ENCODE measurements around the gene PROP1.
A peak's percentile ranks its signal among the peaks of the same experiment; 100 is the strongest.
"Not testable (repeated sequence)": the region's sequence is repeated elsewhere in the genome, so short reads cannot be mapped to it uniquely, and the experiment has no call there.

PROP1 gene

GRCh38 chr5:177982072-177982727 lies 13.8 kb downstream of the PROP1 start:
- DNase-seq: peak; percentile 22

GRCh38 chr5:177981296-177982071 lies 14.6 kb downstream of the PROP1 start:
- no peak for DNase-seq

GRCh38 chr5:177980743-177981151 lies 15.3 kb downstream of the PROP1 start:
- no peak for DNase-seq

GRCh38 chr5:177977600-177977999 lies 18.4 kb downstream of the PROP1 start:
- not testable (repeated sequence) for DNase-seq

GRCh38 chr5:177973066-177973635 lies 22.9 kb downstream of the PROP1 start:
- DNase-seq: no peak

- no peak for DNase-seq
Observed at GRCh38 chr5:177972613-177973012, 23.4 kb downstream of the PROP1 start.

GRCh38 chr5:177972014-177972413 lies 24.0 kb downstream of the PROP1 start:
- not testable (repeated sequence) for DNase-seq

GRCh38 chr5:177968661-177969211 lies 27.3 kb downstream of the PROP1 start:
- DNase-seq: no peak

GRCh38 chr5:177967221-177967887 lies 28.7 kb downstream of the PROP1 start:
- DNase-seq: no peak

GRCh38 chr5:177966839-177967166 lies 29.2 kb downstream of the PROP1 start:
- no peak for DNase-seq

- no peak for DNase-seq
Observed at GRCh38 chr5:177966009-177966838, 29.8 kb downstream of the PROP1 start.

- DNase-seq: no peak
Observed at GRCh38 chr5:177964471-177964870, 31.6 kb downstream of the PROP1 start.

GRCh38 chr5:177963966-177964365 lies 32.1 kb downstream of the PROP1 start:
- DNase-seq: no peak

GRCh38 chr5:177959315-177959714 lies 36.7 kb downstream of the PROP1 start:
- DNase-seq: no peak

GRCh38 chr5:177958696-177959095 lies 37.3 kb downstream of the PROP1 start:
- no peak for DNase-seq

GRCh38 chr5:177957241-177957640 lies 38.8 kb downstream of the PROP1 start:
- DNase-seq: no peak

- not testable (repeated sequence) for DNase-seq
Observed at GRCh38 chr5:177953101-177953500, 42.9 kb downstream of the PROP1 start.

- not testable (repeated sequence) for DNase-seq
Observed at GRCh38 chr5:177949656-177950055, 46.4 kb downstream of the PROP1 start.

GRCh38 chr5:177949065-177949464 lies 47.0 kb downstream of the PROP1 start:
- not testable (repeated sequence) for DNase-seq

GRCh38 chr5:177947912-177948311 lies 48.1 kb downstream of the PROP1 start:
- DNase-seq: not testable (repeated sequence)

GRCh38 chr5:177945601-177946283 lies 50.3 kb downstream of the PROP1 start:
- DNase-seq: peak; percentile 17

GRCh38 chr5:177945145-177945544 lies 50.9 kb downstream of the PROP1 start:
- not testable (repeated sequence) for DNase-seq

Measured in stimulated activated CD4-positive, alpha-beta T cell treated with anti-CD3 and anti-CD28 coated beads, Interleukin-4, amount 100 ng/mL, for 1 hour (primary cell).